ENCODE data around the gene CHTOP.
"Not testable (repeated sequence)": the region's sequence is repeated elsewhere in the genome, so short reads cannot be mapped to it uniquely, and the experiment has no call there.

CHTOP gene

DNA sequence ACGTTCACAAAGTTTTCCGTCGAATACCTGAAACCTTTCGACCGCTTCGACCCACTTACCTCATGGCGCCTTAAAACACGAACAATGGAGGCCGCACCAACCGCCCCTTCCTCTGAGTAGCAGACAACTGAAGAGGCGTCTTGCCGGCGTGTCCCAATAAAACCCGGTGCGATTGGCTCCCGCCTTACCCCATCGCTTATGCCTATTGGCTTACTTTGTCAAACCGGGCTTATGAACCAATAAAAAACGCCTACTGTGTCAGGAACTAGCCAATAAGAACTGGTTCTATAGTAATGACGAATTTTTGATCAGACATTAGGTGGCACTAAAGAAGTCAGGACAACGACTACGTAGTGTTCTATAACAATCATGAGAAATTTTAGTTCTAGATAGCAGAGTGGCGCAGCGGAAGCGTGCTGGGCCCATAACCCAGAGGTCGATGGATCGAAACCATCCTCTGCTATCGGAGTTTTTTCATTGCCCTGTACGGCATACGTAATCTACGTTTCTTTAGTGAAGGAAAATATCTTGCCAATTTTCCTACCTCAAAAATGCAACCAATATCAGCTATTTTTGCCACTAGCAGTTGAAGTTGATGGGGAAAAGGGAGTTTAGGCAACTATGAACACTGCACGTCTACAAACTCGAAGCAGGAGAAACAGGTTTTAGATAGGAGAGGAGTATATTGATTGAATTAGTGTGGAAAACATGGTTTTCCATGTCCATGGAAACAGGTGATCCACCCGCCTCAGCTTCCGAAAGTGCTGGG lies 37.2 kb downstream of the CHTOP start, which contains the start of gene ILF2:
Gene ILF2, minus strand, starts transcription at position 135 of the 769 bp plus-strand sequence. Its CDS starts 71 bp downstream, at position 64.
- Histone ChIP-seq H3K4me1 (ENCODE audit: control insufficient read depth, insufficient read depth, low read length) (peaks cover 9% of the 10 kb centered on the region), H3K27me3 (ENCODE audit: control insufficient read depth, insufficient read depth, low read length, poor library complexity, severe bottlenecking) (no peaks in the 10 kb centered on the region), H3K36me3 (ENCODE audit: control insufficient read depth, insufficient read depth, low read length) (peaks cover 30% of the 10 kb centered on the region), H3K4me3 (ENCODE audit: insufficient read depth, low read depth, low read length) (peak within 1 kb of the TSS; percentile 94), H3K9me3 (ENCODE audit: control insufficient read depth, low read length) (no peaks in the 10 kb centered on the region), H3K27ac (ENCODE audit: insufficient read depth, low read depth, low read length, poor library complexity, severe bottlenecking) (peak within 1 kb of the TSS; percentile 80)
- 1% methylated on average over 32 to 35 of the region's 35 CpGs for WGBS, 2 experiments

DNA sequence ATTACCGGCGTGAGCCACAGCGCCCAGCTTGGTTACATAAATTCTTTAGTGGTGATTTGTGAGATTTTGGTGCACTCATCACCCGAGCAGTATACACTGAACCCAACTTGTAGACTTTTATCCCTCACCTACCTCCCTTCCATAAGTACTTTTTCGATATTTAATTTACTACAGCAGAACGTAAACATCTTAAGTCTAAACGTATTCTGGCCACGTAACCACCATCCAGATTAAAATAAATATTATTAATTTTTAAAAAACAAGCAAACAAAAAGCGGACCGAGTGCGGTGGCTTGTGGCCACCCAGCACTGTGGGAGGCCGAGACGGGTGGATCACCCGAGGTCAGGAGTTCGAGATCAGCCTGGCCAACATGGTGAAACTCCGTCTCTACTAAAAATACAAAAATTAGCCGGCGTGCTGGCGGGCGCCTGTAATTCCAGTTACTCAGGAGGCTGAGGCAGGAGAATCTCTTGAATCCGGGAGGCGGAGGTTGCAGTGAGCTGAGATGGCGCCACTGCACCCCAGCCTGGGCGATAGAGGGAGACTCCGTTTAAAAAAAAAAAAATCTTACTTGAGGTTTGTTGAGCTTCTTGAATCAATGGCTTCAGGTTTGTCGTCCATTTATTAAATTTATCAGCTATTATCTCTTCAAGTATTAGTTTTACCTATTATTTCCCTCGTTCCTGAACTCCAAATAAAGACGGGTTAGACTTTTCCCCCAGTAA lies 37.9 kb downstream of the CHTOP start:
- Histone ChIP-seq H3K27ac (ENCODE audit: insufficient read depth, low read depth, low read length, poor library complexity, severe bottlenecking) (peak overlapping the region; percentile 68), H3K4me3 (ENCODE audit: insufficient read depth, low read depth, low read length) (peak overlapping the region; percentile 78), H3K36me3 (ENCODE audit: control insufficient read depth, insufficient read depth, low read length) (peaks cover 27% of the 10 kb centered on the region)
- H3K4me1 ChIP-seq (ENCODE audit: control insufficient read depth, insufficient read depth, low read length); H3K27me3 ChIP-seq (ENCODE audit: control insufficient read depth, insufficient read depth, low read length, poor library complexity, severe bottlenecking); H3K9me3 ChIP-seq (ENCODE audit: control insufficient read depth, low read length): not testable (repeated sequence)
- 35 to 36% methylated on average over 26 to 28 of the region's 28 CpGs for WGBS, 2 experiments

DNA sequence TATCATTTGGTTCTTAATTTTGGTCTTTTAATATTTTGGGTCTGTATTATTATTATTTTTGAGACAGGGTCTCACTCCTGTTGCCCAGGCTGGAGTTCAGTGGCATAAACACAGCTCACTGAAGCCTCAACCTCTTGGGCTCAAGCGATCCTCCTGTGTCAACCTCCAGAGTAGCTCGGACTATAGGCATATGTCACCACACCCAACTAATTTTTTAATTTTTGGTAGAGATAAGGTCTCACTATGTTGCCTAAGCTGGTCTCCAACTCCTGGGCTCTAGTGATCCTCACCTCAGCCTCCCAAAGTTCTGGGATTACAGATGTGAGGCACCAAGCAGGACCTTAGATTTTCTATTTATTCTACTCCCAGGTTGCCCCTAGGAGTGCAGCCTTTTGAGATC lies 39.6 kb downstream of the CHTOP start:
- Histone ChIP-seq H3K4me3 (ENCODE audit: insufficient read depth, low read depth, low read length) (no peak overlapping the region), H3K4me1 (ENCODE audit: control insufficient read depth, insufficient read depth, low read length) (peaks cover 9% of the 10 kb centered on the region), H3K27me3 (ENCODE audit: control insufficient read depth, insufficient read depth, low read length, poor library complexity, severe bottlenecking) (peaks cover 12% of the 10 kb centered on the region), H3K27ac (ENCODE audit: insufficient read depth, low read depth, low read length, poor library complexity, severe bottlenecking) (no peak overlapping the region), H3K9me3 (ENCODE audit: control insufficient read depth, low read length) (no peaks in the 10 kb centered on the region), H3K36me3 (ENCODE audit: control insufficient read depth, insufficient read depth, low read length) (peaks cover 11% of the 10 kb centered on the region)
- 92 to 93% methylated on average over 1 to 2 of the region's 2 CpGs for WGBS, 2 experiments

DNA sequence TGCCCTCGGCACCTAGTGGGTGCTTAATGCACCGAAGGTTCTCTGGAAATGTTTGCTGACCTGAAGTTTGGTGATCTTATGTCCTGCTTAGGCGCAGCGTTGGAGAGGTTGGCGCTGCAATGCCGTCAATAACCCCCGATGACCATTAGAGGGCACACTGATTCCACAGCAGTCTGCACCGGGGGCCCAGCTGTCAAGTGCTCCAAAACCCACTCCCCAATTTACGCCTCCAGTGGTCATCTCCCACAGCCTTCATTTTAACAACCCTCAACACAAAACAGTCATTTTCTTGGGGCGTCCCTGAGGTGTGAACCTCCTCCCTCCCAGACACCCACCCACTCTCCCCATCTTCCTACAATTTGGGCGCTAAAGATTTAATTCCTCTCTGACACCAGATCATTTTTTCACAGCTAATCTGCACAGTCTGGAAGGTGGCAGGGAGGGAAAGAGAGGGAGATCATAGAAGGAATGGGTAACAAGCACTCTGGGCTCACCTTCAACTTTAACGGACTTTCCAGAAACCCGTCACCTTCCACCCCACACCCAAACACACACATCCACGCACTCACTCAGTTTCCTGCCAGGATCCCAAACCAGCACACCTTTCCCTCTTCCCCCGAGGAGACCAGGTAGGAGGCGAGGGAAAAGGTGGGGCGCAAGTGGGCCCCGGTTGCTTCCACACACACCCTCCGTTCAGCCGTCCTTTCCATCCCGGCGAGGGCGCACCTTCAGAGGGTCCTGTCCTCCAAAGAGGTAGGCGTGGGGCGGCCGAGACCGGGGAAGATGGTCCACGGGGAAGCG lies 44.1 kb downstream of the CHTOP start:
- Histone ChIP-seq H3K4me1 (ENCODE audit: control insufficient read depth, insufficient read depth, low read length) (no peaks in the 10 kb centered on the region), H3K36me3 (ENCODE audit: control insufficient read depth, insufficient read depth, low read length) (no peaks in the 10 kb centered on the region), H3K27me3 (ENCODE audit: control insufficient read depth, insufficient read depth, low read length, poor library complexity, severe bottlenecking) (peaks cover 48% of the 10 kb centered on the region), H3K27ac (ENCODE audit: insufficient read depth, low read depth, low read length, poor library complexity, severe bottlenecking) (no peak overlapping the region), H3K4me3 (ENCODE audit: insufficient read depth, low read depth, low read length) (peak overlapping the region; percentile 38), H3K9me3 (ENCODE audit: control insufficient read depth, low read length) (no peaks in the 10 kb centered on the region)
- 6 to 7% methylated on average over 29 of the region's 29 CpGs for WGBS, 2 experiments

DNA sequence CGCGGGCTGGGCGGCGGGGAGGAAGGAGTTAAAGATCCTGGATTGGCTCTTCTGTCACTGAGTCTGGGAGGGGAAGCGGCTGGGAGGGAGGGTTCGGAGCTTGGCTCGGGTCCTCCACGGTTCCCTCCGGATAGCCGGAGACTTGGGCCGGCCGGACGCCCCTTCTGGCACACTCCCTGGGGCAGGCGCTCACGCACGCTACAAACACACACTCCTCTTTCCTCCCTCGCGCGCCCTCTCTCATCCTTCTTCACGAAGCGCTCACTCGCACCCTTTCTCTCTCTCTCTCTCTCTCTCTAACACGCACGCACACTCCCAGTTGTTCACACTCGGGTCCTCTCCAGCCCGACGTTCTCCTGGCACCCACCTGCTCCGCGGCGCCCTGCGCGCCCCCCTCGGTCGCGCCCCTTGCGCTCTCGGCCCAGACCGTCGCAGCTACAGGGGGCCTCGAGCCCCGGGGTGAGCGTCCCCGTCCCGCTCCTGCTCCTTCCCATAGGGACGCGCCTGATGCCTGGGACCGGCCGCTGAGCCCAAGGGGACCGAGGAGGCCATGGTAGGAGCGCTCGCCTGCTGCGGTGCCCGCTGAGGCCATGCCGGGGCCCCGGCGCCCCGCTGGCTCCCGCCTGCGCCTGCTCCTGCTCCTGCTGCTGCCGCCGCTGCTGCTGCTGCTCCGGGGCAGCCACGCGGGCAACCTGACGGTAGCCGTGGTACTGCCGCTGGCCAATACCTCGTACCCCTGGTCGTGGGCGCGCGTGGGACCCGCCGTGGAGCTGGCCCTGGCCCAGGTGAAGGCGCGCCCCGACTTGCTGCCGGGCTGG lies 44.9 kb downstream of the CHTOP start, which contains the start of gene NPR1:
Gene NPR1, plus strand, starts transcription at position 170 of the 818 bp plus-strand sequence. Its CDS starts 421 bp downstream, at position 591.
- Histone ChIP-seq H3K9me3 (ENCODE audit: control insufficient read depth, low read length) (no peaks in the 10 kb centered on the region), H3K4me1 (ENCODE audit: control insufficient read depth, insufficient read depth, low read length) (no peaks in the 10 kb centered on the region), H3K36me3 (ENCODE audit: control insufficient read depth, insufficient read depth, low read length) (no peaks in the 10 kb centered on the region), H3K27me3 (ENCODE audit: control insufficient read depth, insufficient read depth, low read length, poor library complexity, severe bottlenecking) (peaks cover 48% of the 10 kb centered on the region), H3K27ac (ENCODE audit: insufficient read depth, low read depth, low read length, poor library complexity, severe bottlenecking) (no peak within 1 kb of the TSS), H3K4me3 (ENCODE audit: insufficient read depth, low read depth, low read length) (peak within 1 kb of the TSS; percentile 38)
- WGBS, 2 experiments: 1% methylated on average over 78 of the region's 78 CpGs

DNA sequence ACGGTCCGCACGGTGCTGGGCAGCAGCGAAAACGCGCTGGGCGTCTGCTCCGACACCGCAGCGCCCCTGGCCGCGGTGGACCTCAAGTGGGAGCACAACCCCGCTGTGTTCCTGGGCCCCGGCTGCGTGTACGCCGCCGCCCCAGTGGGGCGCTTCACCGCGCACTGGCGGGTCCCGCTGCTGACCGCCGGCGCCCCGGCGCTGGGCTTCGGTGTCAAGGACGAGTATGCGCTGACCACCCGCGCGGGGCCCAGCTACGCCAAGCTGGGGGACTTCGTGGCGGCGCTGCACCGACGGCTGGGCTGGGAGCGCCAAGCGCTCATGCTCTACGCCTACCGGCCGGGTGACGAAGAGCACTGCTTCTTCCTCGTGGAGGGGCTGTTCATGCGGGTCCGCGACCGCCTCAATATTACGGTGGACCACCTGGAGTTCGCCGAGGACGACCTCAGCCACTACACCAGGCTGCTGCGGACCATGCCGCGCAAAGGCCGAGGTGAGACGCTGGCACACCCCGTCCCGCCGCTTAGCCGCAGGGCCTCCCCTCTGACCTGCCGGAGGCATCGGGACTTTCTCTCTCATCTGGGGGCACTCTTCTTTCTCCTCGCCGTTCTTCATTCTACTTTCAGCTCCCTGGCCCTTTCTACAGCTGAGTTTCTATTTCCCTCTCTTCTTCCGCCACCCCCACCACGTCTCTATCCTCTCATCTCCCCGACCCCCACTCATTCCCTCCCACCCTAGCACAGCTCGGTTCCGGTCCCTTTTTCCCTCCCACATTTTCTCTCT lies 45.7 kb downstream of the CHTOP start:
- Histone ChIP-seq H3K4me1 (ENCODE audit: control insufficient read depth, insufficient read depth, low read length) (no peaks in the 10 kb centered on the region), H3K4me3 (ENCODE audit: insufficient read depth, low read depth, low read length) (peak overlapping the region; percentile 38), H3K9me3 (ENCODE audit: control insufficient read depth, low read length) (no peaks in the 10 kb centered on the region), H3K36me3 (ENCODE audit: control insufficient read depth, insufficient read depth, low read length) (no peaks in the 10 kb centered on the region), H3K27me3 (ENCODE audit: control insufficient read depth, insufficient read depth, low read length, poor library complexity, severe bottlenecking) (peaks cover 48% of the 10 kb centered on the region), H3K27ac (ENCODE audit: insufficient read depth, low read depth, low read length, poor library complexity, severe bottlenecking) (no peak overlapping the region)
- 1% methylated on average over 73 of the region's 73 CpGs for WGBS, 2 experiments

DNA sequence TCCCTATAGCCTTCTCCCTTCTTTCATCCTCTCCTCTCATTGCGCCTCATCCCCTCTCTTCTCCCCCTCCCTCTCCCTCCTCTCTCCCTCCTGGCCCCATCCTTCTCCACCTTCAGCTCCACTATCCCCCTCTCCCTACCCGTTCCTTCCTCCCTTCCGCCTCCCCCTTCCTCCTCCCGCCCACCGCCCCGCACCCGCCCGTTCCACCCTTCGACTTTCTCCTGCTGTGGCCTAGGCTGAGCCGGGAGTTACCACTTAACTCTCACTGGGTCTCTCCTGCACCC lies 46.2 kb downstream of the CHTOP start:
- Histone ChIP-seq H3K27me3 (ENCODE audit: control insufficient read depth, insufficient read depth, low read length, poor library complexity, severe bottlenecking) (peaks cover 48% of the 10 kb centered on the region), H3K9me3 (ENCODE audit: control insufficient read depth, low read length) (no peaks in the 10 kb centered on the region), H3K4me3 (ENCODE audit: insufficient read depth, low read depth, low read length) (no peak overlapping the region), H3K27ac (ENCODE audit: insufficient read depth, low read depth, low read length, poor library complexity, severe bottlenecking) (no peak overlapping the region), H3K36me3 (ENCODE audit: control insufficient read depth, insufficient read depth, low read length) (no peaks in the 10 kb centered on the region), H3K4me1 (ENCODE audit: control insufficient read depth, insufficient read depth, low read length) (no peaks in the 10 kb centered on the region)
- WGBS, 2 experiments: 4 to 6% methylated on average over 7 to 10 of the region's 10 CpGs

DNA sequence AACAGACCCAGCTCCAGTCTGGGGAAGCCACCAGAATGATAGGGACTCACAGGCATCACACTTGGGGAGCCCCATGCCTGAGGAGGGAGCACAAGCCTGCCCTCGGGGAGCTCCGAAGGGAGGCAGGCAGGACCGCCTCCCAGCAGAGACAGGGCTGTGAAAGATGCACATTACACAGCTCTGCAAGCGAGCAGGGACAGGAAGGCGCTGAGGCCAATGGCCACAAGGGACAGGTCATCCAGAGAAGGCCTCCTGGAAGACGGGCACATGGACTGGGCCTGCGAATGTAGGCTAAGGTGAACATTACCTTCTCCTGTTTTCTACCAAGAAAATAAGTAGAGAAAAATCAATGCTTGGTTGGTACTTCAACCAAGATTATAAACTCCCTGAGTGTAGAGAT lies 48.9 kb downstream of the CHTOP start:
- Histone ChIP-seq H3K36me3 (ENCODE audit: control insufficient read depth, insufficient read depth, low read length) (no peaks in the 10 kb centered on the region), H3K27ac (ENCODE audit: insufficient read depth, low read depth, low read length, poor library complexity, severe bottlenecking) (no peak overlapping the region), H3K4me3 (ENCODE audit: insufficient read depth, low read depth, low read length) (no peak overlapping the region), H3K4me1 (ENCODE audit: control insufficient read depth, insufficient read depth, low read length) (peaks cover 4% of the 10 kb centered on the region), H3K27me3 (ENCODE audit: control insufficient read depth, insufficient read depth, low read length, poor library complexity, severe bottlenecking) (peaks cover 44% of the 10 kb centered on the region), H3K9me3 (ENCODE audit: control insufficient read depth, low read length) (no peaks in the 10 kb centered on the region)
- 93 to 94% methylated on average over 7 of the region's 7 CpGs for WGBS, 2 experiments

DNA sequence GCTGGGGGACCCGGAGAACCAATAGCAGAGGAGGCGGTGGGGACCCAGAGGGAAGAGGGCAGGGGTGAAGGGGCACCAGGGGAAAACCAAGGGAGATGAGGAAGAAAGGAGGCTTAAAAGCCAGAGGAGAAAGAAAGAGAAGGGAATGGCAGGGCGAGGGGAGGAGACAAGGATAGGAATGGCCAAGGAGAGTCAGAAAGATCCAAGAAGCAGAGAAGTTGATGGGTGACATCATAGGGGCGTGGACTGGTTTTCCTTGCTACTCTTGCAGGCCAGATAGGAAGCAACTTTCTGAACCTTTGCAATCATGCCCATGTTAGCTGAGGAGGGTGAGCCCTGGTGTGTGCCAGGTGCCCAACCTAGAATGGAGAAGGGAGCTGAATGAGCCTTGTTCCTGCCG lies 50.0 kb downstream of the CHTOP start:
- 93% methylated on average over 5 of the region's 5 CpGs for WGBS, 2 experiments
- H3K27ac ChIP-seq (ENCODE audit: insufficient read depth, low read depth, low read length, poor library complexity, severe bottlenecking): no peak overlapping the region
- no peak overlapping the region for H3K4me3 ChIP-seq (ENCODE audit: insufficient read depth, low read depth, low read length)
- no peaks in the 10 kb centered on the region for H3K9me3 ChIP-seq (ENCODE audit: control insufficient read depth, low read length)
- H3K36me3 ChIP-seq (ENCODE audit: control insufficient read depth, insufficient read depth, low read length): no peaks in the 10 kb centered on the region
- peaks cover 33% of the 10 kb centered on the region for H3K27me3 ChIP-seq (ENCODE audit: control insufficient read depth, insufficient read depth, low read length, poor library complexity, severe bottlenecking)
- H3K4me1 ChIP-seq (ENCODE audit: control insufficient read depth, insufficient read depth, low read length): peaks cover 4% of the 10 kb centered on the region
